Activated CD8-positive, alpha-beta memory T cell treated with anti-CD3 and anti-CD28 coated beads, Interleukin-2, amount 50 U/mL, for 48 hours (primary cell): ENCODE data around the gene TSEN34.
A peak's percentile ranks its signal among the peaks of the same experiment; 100 is the strongest.
"Not testable (repeated sequence)": the region's sequence is repeated elsewhere in the genome, so short reads cannot be mapped to it uniquely, and the experiment has no call there.

ENCODE experiments used
- DNase-seq: peaks from one replicate; pipeline ENCODE4 v3.0.0-alpha.2; 2020

Gene TSEN34

GRCh38 chr19:54189145-54189734 is 1.9 kb upstream of the TSEN34 start, which contains the start of gene MBOAT7:
Gene MBOAT7, minus strand, starts transcription at chr19:54189580. Its CDS starts 1,072 bp downstream, at chr19:54188508.
- no peak for DNase-seq

- DNase-seq: peak; percentile 98
Measured at GRCh38 chr19:54189735-54190502, 1.2 kb upstream of the TSEN34 start.

- DNase-seq: peak; percentile 99
Measured at GRCh38 chr19:54190503-54191010, 551 bp upstream of the TSEN34 start.

- no peak for DNase-seq
Measured at GRCh38 chr19:54191811-54192453, 824 bp downstream of the TSEN34 start.

- DNase-seq: no peak
Measured at GRCh38 chr19:54193011-54193410, 1.9 kb downstream of the TSEN34 start.

- not testable (repeated sequence) for DNase-seq
Measured at GRCh38 chr19:54194463-54194862, 3.4 kb downstream of the TSEN34 start.

GRCh38 chr19:54196536-54196935 is 5.4 kb downstream of the TSEN34 start:
- DNase-seq: no peak

GRCh38 chr19:54197121-54197520 is 6.0 kb downstream of the TSEN34 start:
- no peak for DNase-seq

- no peak for DNase-seq
Measured at GRCh38 chr19:54199401-54199800, 8.3 kb downstream of the TSEN34 start.

GRCh38 chr19:54201172-54201701 is 10.1 kb downstream of the TSEN34 start:
- DNase-seq: peak; percentile 71

- no peak for DNase-seq
Measured at GRCh38 chr19:54201980-54202379, 10.9 kb downstream of the TSEN34 start.

GRCh38 chr19:54203151-54203611 is 12.1 kb downstream of the TSEN34 start:
- DNase-seq: no peak

GRCh38 chr19:54204767-54205468 is 13.8 kb downstream of the TSEN34 start:
- DNase-seq: no peak

GRCh38 chr19:54206030-54206830 is 15.1 kb downstream of the TSEN34 start:
- no peak for DNase-seq

- DNase-seq: peak; percentile 71
Measured at GRCh38 chr19:54206831-54207177, 15.7 kb downstream of the TSEN34 start.

- peak; percentile 72 for DNase-seq
Measured at GRCh38 chr19:54207193-54207592, 16.1 kb downstream of the TSEN34 start.

GRCh38 chr19:54207676-54207982 is 16.5 kb downstream of the TSEN34 start:
- no peak for DNase-seq

GRCh38 chr19:54207983-54208783 is 17.1 kb downstream of the TSEN34 start:
- DNase-seq: peak; percentile 84

GRCh38 chr19:54208784-54209057 is 17.6 kb downstream of the TSEN34 start:
- peak; percentile 86 for DNase-seq

- DNase-seq: peak; percentile 84
Measured at GRCh38 chr19:54209058-54209810, 18.1 kb downstream of the TSEN34 start.
